Measurements from ENCODE around the gene RSPH3.
"Not testable (repeated sequence)": the region's sequence is repeated elsewhere in the genome, so short reads cannot be mapped to it uniquely, and the experiment has no call there.

RSPH3 gene

GRCh38 chr6:158972241-158973233, 27.5 kb downstream of the RSPH3 start:
- no peak for DNase-seq

GRCh38 chr6:158970640-158971275, 29.2 kb downstream of the RSPH3 start:
- DNase-seq: no peak

- no peak for DNase-seq
Measured at GRCh38 chr6:158969148-158969547, 30.9 kb downstream of the RSPH3 start.

- no peak for DNase-seq
Measured at GRCh38 chr6:158963020-158963808, 36.8 kb downstream of the RSPH3 start.

- no peak for DNase-seq
Measured at GRCh38 chr6:158962371-158962770, 37.6 kb downstream of the RSPH3 start.

GRCh38 chr6:158960026-158960425, 40.0 kb downstream of the RSPH3 start:
- DNase-seq: no peak

- DNase-seq: no peak
Measured at GRCh38 chr6:158959552-158959951, 40.5 kb downstream of the RSPH3 start.

GRCh38 chr6:158958504-158959386, 41.3 kb downstream of the RSPH3 start:
- peak; percentile 13 for DNase-seq

- no peak for DNase-seq
Measured at GRCh38 chr6:158955255-158955654, 44.7 kb downstream of the RSPH3 start.

GRCh38 chr6:158954753-158955152, 45.2 kb downstream of the RSPH3 start:
- no peak for DNase-seq

GRCh38 chr6:158952011-158952410, 48.0 kb downstream of the RSPH3 start:
- DNase-seq: not testable (repeated sequence)

GRCh38 chr6:158951565-158951964, 48.4 kb downstream of the RSPH3 start:
- DNase-seq: not testable (repeated sequence)

GRCh38 chr6:158947284-158947683, 52.7 kb downstream of the RSPH3 start:
- DNase-seq: no peak

GRCh38 chr6:158943380-158944032, 56.5 kb downstream of the RSPH3 start:
- no peak for DNase-seq

- no peak for DNase-seq
Measured at GRCh38 chr6:158942349-158942748, 57.7 kb downstream of the RSPH3 start.

GRCh38 chr6:158941246-158941645, 58.8 kb downstream of the RSPH3 start:
- no peak for DNase-seq

GRCh38 chr6:158939255-158940159, 60.5 kb downstream of the RSPH3 start:
- DNase-seq: peak; percentile 8

GRCh38 chr6:158938811-158939254, 61.2 kb downstream of the RSPH3 start:
- peak; percentile 28 for DNase-seq

- DNase-seq: no peak
Measured at GRCh38 chr6:158938220-158938619, 61.8 kb downstream of the RSPH3 start.

- no peak for DNase-seq
Measured at GRCh38 chr6:158934157-158934556, 65.8 kb downstream of the RSPH3 start.
